Stimulated activated CD8-positive, alpha-beta memory T cell treated with anti-CD3 and anti-CD28 coated beads, Interleukin-4, amount 100 ng/mL, for 24 hours (primary cell): ENCODE results near the gene UCHL1.
"Not testable (repeated sequence)": the region's sequence is repeated elsewhere in the genome, so short reads cannot be mapped to it uniquely, and the experiment has no call there.

Experiments
- DNase-seq: peaks from one replicate; pipeline ENCODE4 v3.0.0-alpha.2; 2020; ENCODE audit warnings: low read depth

The UCHL1 gene

DNA sequence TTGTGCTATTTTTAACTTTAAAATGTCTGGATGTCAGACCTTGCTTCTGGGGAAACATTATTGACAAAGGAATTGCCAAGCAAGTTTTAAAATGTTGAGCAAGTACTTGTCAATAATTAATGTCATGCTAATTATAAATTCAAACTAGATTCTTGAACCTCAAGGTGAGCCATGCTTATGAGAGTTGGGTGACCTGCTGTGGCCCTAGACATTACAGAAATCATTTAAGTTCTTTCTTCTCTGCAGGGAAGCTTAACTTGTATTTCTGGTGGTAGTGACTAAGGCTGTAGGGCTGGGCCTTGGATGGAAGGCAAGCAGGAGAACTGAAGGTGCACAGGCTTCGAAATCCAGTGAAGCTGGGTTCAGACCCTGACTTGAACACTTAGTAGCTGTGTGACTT, 14.8 kb upstream of the UCHL1 start:
- DNase-seq: no peak

DNA sequence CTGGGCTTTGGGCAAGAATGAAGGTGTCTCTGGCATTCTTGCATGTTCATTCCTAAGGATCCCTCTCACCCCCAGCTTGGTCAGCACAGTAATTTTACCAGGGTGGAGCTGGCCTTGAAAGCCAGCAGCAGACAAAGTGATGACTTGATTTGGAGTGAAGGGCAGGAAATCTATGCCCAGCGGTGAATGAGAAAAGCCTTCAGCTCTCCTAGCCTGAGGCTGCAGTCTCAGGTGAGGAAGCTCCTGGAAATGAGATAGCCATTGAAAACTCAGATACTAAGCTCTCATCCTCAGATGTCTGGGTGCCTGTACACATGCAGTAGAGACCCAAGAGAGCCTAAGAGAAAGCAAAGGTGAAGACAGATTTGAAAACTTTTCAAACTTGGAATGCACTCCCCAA, 10.7 kb upstream of the UCHL1 start:
- no peak for DNase-seq

DNA sequence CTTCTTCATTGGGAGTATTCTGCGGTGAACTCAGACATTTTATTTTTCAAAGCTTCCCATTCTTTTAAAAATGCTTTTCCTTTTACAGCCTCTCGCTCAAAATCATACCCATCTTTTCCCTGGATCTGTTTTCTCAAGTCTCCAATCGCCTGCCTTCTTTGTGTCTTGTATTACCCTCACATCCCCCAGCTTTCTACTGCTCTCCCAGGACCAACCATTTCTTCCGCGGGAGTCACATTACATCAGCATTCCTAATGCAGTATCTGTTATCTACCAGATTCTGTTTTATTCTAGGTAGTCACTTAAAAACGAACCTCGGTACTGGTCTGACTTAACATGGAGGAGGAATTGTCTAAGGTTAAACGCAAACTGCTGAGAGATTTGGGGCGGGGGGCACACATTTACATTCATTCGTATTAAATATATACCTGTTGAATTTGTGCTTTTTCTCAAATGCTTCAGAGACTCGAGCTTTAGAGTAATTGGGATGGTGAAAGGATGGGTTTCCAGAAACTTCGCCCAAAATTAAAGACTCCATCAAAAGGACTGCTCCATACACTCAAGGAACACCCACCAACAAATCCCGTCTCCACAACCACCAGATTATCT, 493 bp upstream of the UCHL1 start:
- DNase-seq: no peak

DNA sequence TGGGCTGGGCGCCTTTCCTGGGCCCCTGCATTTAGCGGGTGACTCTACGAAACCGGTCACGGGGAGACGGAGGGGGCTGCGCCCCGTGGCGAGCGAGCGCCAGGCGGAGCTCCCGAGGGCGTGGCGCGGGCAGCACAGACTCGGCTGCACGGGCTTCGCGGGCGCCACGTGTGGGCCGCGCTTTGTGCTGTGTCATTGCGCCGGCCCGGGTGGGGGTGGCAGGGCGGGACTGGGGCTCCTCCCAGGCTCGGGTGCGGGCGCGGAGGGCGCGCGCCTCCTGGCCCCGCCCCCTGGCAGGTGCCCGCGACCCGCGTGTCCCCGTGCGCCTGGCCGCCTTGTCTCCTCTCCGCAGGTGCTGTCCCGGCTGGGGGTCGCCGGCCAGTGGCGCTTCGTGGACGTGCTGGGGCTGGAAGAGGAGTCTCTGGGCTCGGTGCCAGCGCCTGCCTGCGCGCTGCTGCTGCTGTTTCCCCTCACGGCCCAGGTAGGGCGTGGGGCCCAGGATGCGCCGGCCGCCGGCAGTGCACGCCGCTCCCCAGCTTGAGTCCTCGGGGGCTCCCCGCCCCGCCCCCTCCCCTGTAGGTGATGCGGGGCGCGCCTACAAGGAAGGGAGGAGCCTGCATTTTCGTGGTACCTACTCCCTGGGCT, 651 bp downstream of the UCHL1 start:
- DNase-seq: no peak

DNA sequence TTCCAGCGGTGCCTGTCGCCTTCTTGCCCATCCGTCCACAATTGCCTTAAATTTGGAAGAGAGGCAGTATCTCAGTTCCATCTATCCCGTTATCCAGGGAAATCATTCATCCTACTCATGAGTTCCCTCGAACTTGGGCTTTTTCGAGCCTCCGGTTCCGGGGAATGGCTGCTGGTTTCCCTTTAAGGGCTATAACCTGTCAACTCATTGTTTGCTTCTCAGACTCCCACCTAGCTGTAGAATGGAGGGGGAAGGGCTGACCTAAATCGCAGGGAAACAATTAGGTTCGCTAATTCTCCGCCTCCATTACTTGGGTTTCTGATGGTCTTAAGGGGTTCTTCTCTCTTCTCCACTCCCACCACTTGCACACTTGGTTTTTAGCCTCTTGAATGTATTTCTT, 1.2 kb downstream of the UCHL1 start:
- DNase-seq: no peak

DNA sequence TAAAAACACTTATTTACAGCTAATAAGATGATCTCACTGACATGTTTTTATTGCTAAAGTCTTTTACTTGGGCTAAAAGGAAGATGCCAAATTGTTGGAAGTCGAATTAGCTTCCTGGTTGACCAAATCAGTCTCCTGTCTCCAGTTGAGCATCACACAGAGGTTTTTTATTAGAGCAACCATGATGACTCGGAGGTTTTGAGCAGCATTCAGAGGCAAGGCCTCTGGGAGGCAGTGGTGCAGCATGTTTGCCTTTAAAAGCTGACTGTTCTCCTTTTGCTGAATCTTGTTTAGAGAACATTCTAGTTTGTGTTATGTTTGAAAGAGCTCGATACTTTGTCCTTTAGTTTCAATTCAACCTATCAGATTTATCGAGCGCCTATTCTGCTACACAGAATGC, 2.1 kb downstream of the UCHL1 start:
- no peak for DNase-seq

DNA sequence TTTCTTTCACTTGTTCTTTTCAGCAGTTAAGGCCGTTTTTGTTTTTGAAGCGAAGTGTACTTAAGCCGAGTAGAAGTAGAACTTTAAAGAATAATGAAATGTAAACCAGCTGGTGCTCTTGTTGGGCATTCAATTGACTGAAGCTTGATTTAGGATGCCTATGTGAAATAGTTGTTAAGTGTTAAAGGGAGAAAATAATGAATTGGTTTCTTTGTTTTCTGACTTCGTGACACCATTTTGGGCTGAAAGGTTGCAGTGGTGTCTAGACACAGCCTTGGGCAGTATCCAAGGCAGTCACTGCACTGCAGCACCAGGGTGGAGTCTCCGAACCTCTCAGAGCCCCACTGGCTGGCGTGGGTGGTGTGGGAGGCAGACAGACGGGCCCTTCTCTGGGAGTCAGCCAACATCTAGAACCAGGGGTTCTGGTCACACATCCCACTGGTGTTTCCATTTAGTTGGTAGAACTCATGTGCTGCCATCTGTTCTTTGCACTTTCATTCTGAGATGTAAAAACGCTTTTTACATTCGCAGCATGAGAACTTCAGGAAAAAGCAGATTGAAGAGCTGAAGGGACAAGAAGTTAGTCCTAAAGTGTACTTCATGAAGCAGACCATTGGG, 3.5 kb downstream of the UCHL1 start:
- DNase-seq: no peak

DNA sequence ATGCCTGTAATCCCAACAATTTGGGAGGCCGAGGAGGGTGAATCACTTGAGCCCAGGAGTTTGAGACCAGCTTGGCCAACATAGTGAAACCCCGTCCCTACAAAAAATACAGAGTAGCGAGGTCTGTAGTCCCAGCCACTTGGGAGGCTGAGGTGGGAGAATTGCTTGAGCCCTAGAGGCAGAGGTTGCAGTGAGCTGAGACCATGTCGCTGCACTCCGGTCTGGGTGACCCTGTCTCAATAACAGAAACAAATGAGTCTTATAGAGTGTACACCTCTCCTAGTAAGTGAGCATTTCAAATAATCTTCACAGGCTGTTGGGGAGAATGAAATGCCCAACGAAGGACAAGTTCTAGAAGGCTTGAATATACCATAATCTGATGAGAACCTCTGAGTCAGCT, 5.5 kb downstream of the UCHL1 start:
- no peak for DNase-seq

DNA sequence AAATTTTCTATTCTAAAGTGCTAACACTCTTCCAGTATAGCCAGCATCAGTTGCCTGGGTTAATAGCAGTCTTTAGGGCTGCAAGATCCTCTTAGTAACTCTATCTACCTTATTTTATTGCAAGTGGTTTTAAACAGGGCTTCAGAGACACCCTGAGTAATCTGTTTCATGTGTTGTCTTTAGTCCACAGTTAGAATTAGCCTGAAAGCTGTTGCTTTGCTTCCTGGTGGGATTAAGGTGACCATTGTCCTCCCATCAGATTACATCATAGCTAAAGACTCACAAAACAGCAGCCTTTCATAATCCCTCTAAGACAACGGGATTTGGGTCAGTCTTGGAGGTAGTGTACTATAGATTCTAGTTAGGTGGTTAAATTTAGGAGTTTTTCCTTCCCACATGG, 7.5 kb downstream of the UCHL1 start:
- DNase-seq: no peak

DNA sequence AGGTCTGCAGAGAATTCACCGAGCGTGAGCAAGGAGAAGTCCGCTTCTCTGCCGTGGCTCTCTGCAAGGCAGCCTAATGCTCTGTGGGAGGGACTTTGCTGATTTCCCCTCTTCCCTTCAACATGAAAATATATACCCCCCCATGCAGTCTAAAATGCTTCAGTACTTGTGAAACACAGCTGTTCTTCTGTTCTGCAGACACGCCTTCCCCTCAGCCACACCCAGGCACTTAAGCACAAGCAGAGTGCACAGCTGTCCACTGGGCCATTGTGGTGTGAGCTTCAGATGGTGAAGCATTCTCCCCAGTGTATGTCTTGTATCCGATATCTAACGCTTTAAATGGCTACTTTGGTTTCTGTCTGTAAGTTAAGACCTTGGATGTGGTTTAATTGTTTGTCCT, 11.3 kb downstream of the UCHL1 start:
- DNase-seq: no peak

DNA sequence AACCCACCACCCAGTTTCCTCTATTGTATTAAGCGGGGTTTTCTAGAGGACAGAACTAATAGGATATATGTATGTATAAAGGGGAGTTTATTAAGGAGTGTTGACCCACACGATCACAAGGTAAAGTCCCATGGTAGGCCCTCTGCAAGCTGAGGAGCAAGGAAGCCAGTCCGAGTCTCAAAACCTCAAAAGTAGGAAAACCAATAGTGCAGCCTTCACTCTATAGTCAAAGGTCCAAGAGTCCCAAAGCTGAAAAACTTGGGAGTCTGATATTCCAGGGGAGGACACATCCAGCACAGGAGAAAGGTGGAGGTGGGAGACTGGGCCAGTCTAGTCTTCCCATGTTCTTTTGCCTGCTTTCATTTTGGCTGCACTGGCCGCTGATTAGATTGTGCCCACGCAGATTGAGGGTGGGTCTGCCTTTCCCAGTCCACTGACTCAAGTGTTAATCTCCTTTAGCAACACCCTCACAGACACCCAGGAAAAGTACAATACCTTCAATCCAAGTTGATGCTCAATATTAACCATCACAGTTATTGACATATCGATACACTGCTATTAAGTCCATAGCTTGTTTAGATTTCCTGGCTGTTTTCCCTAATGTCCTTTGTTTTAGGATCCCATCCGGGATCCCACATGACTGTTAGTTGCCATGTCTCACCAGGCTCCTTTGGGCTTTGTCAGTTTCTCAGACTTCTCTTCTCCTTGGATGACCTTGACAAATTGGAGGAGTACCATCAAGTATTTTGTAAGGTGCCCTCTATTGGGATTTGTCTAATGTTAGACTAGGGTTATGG, 12.2 kb downstream of the UCHL1 start:
- DNase-seq: no peak

DNA sequence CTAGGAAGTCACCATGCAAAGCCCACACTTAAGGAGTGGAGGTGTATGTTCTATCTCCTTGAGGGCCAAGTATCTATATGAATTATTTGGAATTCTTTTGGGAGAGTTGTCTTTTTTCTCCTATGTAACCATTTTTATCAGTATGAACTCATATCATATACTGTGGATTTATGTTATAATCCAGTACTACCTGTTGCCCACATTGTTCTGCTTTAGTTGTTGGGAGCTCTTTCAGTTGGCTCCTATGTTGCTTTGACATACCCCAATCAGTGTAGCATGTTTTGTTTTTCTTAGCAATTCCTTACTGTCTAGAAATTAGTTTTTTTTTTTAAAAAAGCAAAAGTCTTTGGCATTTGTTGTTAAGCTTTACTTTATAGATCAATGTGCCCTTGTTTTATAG, 13.0 kb downstream of the UCHL1 start:
- no peak for DNase-seq

DNA sequence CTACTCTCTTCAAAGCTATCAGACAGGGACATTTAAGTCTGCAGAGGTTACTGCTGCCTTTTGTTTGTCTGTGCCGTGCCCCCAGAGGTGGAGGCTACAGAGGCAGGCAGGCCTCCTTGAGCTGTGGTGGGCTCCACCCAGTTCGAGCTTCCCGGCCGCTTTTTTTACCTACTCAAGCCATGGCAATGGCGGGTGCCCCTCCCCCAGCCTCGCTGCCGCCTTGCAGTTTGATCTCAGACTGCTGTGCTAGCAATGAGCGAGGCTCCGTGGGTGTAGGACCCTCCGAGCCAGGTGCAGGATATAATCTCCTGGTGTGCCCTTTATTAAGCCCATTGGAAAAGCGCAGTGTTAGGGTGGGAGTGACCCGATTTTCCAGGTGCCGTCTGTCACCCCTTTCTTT, 19.2 kb downstream of the UCHL1 start:
- DNase-seq: not testable (repeated sequence)

DNA sequence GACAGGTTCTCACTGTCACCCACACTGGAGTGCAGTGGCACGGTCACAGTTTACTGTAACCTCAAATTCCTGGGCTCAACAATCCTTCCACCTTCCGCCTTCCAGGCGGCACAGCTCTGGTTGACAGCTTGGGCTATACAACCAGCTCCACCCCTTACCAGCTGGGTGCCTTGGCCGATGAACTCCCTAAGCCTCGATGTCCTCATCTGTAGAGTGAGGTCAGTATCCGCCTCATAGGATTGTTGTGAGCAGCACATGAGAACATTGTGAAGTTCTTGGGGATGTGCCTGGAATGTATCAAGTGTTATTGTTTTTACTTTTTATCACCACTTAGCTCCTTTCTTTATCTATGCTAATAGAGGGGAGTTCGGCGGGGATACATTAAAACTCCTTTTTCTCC, 23.3 kb downstream of the UCHL1 start:
- DNase-seq: no peak

DNA sequence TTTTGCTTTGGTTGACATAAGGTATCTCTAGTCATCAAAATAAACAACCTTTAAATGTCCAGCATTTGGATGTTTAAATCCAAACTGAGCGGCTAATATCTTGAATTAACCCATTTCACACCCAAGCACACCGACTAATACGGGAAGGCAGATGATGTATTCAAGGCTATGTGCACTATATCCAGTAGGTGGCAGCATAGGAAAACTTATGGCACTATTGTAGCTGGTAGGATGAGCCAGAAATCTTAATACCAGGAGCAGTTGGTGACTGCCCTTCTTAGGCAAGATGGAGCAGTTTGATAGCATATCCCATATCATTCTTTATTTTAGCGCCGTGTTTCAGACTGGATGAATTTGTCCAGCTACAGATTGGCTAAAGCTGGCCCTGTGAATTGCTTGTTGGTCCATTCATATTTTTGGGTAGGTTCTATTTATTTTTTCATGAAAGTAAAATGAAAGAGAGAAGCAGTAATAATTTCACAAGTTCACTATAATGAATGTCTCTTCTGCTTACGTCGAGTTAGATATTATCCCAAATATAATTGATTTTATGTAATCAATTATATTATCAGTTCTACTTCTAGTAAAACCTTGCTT, 24.4 kb downstream of the UCHL1 start:
- no peak for DNase-seq

DNA sequence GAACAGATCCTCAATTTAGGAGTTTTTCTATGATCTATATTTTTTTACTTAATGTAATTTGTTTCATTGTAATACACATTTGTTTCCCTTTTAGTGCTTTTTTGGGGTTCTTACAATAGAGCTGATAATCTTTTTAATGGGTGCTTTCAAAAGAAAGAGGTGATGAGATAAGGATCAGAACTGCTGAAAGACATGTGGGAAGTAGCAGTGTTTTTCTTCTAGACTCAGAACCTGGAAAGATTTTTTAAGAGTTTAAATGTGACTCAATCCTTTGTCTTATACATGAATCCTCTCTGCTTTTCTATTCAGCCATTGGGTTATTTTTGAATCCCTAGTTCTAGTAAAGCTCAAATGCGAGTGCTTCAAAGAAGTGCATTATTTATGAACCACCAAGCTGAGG, 25.6 kb downstream of the UCHL1 start:
- DNase-seq: no peak

DNA sequence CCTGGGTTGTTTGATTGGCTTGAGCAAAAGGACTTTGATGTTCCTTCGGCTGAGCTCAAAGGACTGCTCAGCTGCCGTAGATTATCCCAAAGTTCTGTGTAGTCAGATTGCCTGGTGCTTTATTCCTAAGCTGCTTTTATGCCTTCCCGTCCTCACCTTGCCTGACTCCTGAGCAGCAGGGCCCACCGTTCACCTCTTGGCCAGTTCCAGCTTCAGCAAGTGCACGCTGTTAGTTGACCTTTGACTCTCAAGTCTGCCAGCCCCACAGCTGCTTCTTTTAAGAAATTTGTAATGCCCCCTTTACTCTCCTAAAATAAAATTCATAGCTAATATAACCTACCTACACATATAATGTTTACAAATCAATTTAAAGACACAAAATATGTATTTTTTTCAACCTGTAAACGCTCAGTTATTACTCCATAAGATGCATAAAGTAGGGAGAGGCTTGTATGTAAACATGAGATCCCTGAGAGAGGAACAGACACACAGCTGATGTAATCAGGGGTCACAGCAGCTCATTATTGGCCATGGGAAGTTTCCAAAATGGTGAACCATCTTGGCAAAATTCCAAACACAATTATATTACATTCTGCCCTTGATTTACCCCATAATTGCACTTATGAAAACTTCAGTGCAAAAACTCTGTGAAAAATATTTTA, 28.6 kb downstream of the UCHL1 start:
- no peak for DNase-seq

DNA sequence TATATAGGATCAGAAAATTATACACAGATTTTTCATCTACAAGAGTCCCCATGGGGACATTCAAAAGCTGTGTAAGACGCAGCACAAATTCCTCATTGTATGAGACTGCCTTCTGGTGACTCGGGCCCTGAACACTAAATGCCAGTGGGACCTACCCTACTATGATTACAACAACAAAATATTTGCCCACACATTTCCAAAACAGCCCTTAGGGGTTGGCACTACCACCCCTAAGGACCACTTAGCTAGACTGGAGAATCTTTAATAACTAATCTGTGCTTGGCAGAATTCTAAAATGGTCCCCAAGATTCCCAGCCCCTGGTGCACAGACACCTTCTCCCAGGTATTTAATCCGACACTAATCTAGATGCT, 29.1 kb downstream of the UCHL1 start:
- no peak for DNase-seq

DNA sequence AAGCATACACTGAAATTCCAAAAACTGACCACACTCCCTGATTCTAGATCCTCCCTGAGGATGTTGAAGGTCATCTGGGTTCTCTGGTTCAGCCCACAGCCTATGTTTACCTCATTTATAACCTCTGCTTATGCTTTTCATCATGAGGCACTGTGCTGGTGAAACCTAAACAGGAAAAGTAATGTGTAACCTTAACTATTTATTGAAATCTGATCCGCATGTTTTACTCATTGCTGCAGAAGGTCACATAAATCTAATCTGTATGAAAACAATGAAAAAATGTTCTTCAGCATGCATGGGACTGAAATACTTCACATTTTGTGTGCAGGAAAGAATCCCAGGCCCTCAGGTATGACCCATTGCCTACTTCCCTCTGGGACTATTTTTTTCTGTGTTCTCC, 30.3 kb downstream of the UCHL1 start:
- DNase-seq: no peak

DNA sequence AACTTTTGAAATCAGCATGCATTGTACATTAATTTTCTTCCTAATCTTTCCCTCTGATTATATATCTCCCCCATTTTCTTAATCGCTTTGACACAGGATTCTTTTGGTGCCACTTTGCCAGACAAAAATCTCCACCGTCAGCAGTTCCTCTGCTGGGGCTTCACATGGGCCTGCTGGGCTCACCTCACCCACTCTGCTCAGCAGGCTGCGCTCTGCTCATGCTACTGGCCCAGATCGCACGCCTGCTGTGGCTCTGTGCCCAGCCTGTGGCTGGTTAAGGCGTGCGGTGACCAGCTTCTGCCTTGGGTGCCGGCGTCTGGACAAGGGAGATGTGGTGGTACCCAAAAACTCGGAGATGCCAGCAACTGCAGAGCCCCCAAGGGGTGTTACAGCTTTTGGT, 31.1 kb downstream of the UCHL1 start:
- DNase-seq: no peak

DNA sequence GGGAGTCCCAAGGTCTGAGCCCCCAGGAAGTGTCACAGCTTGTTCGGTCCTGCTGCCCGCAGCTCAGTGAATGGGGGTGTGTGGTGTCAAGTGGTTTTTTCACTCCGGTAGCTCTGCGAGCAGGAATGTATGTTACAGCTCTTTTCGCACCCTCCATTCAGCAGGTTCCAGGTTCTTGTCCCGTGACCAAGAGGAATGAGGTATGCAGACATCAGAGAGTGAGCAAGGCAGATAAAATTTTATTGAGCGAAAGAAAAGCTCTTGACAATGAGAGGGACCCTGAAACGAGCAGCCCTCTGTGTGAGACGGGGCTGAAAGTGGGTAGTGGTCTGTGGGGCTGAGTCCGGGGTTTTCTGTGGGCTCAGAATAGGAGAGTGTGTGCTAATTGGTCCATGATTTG, 31.5 kb downstream of the UCHL1 start:
- DNase-seq: no peak

DNA sequence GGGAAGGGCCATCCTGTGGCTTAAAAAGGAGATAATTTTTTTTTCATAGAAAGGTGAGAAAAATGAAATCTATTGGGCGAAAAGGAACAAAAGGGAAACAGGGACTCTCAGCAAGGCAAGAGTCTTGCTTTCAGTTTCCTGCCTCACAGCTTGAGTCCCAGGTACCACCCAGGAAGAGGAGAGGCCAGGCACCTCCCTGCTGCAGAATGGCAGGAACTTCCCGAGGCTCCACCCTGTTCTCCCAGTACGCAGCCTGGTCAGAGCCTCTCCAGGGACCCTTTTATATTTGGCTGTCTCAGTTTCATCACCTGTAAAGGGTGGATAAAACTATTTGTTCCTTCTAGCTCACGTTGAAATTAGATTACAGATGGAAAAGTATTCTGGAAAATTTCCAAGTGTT, 33.8 kb downstream of the UCHL1 start:
- DNase-seq: no peak
